GM12878 (cell line): Measurements from ENCODE around the gene RECQL5. TPM values are rescaled to one million over a fixed set of nuclear protein-coding genes. Genes with fewer than 3 reads are reported as not detected.

Experiments
- ATAC-seq: fragments of 200-7000 bp; cut with Tn5 transposase; 3 replicates; pipeline ENCODE4 v1.9.1; 2020; ENCODE audit warnings: mild to moderate bottlenecking, moderate library complexity
- BruUV-seq: library from RNA; stranded (reverse); fragments of 400-500 nt; replicated peaks from 2 replicates; lab custom pipeline; 2021; lab: Mats Ljungman, UMichigan
- CTCF ChIA-PET: fragments of 300-600 bp; sonication (Branson Sonifier 250); formaldehyde crosslinking; extraction: SDS; loops from one replicate; lab custom pipeline; 2021; ENCODE audit warnings: inconsistent platforms; lab: Yijun Ruan, JAX
- POLR2A ChIA-PET: fragments of 350-600 bp; formaldehyde crosslinking; extraction: SDS; loops from one replicate; lab custom pipeline; 2021; ENCODE audit warnings: inconsistent platforms; lab: Charles Lee
- RAD21 ChIA-PET: fragments of 300-600 bp; sonication (Branson Sonifier 250); formaldehyde crosslinking; loops from one replicate; lab custom pipeline; 2023; ENCODE audit warnings: antibody characterized with exemption; ENCODE audit not compliant: unreplicated experiment; lab: Charles Lee
- SMC1A ChIA-PET: fragments of 300-600 bp; sonication (Branson Sonifier 250); formaldehyde crosslinking; loops from one replicate; lab custom pipeline; 2023; ENCODE audit not compliant: unreplicated experiment, uncharacterized antibody; lab: Charles Lee
- DNase-seq: peaks from one replicate; pipeline ENCODE4 v3.0.0-alpha.2; 2011; ENCODE audit warnings: low read depth, low spot score
- FAIRE-seq: peaks from 3 replicates; lab custom pipeline; 2011; peaks lifted over from hg19 to GRCh38; lab: Jason Lieb, UNC
- H2AFZ ChIP-seq: 2 replicates; pipeline ENCODE4 v1.6.0; 2011; ENCODE audit warnings: low read depth, low read length, control low read depth; ENCODE audit not compliant: control insufficient read depth
- H3K27ac ChIP-seq: 2 replicates; pipeline ENCODE4 v1.5.1; 2011; ENCODE audit warnings: control low read depth; ENCODE audit not compliant: control insufficient read depth, insufficient read depth
- H3K27me3 ChIP-seq, 2 experiments: replicated peaks in 1 of 2; 2 replicates each; pipeline versions ENCODE4 v1.6.0 to v1.6.1; 2011; ENCODE audit warnings: low read length in 1 of 2; ENCODE audit not compliant: control insufficient read depth in 2 of 2, insufficient read depth in 2 of 2
- H3K36me3 ChIP-seq, 2 experiments: 2 replicates each; pipeline ENCODE4 v1.5.1; 2011; ENCODE audit warnings: low read length in 1 of 2; ENCODE audit not compliant: control insufficient read depth in 2 of 2, insufficient read depth in 2 of 2
- H3K4me1 ChIP-seq: 2 replicates; pipeline ENCODE4 v1.6.1; 2011; ENCODE audit warnings: mild to moderate bottlenecking, low read length, moderate library complexity, mixed read lengths; ENCODE audit not compliant: control insufficient read depth, insufficient read depth
- H3K4me2 ChIP-seq: 2 replicates; pipeline ENCODE4 v1.6.0; 2011; ENCODE audit warnings: control low read depth; ENCODE audit not compliant: control insufficient read depth, insufficient read depth
- H3K4me3 ChIP-seq: fragments of 200-600 bp; sonication (generic); 2 replicates; pipeline ENCODE4 v1.5.1; 2016
- H3K79me2 ChIP-seq: 2 replicates; pipeline ENCODE4 v1.6.0; 2011; ENCODE audit warnings: low read length; ENCODE audit not compliant: control insufficient read depth, insufficient read depth
- H3K9ac ChIP-seq: 2 replicates; pipeline ENCODE4 v1.8.0; 2011; ENCODE audit warnings: low read length, control low read depth, mixed read lengths; ENCODE audit not compliant: control insufficient read depth, insufficient read depth
- H3K9me3 ChIP-seq: replicated peaks from 3 replicates; pipeline ENCODE4 v1.5.1; 2011; ENCODE audit warnings: mild to moderate bottlenecking, low read length; ENCODE audit not compliant: control insufficient read depth, insufficient read depth
- H4K20me1 ChIP-seq: 2 replicates; pipeline ENCODE4 v1.6.0; 2011; ENCODE audit not compliant: control insufficient read depth, insufficient read depth
- HDAC2 ChIP-seq: fragments of 200-600 bp; sonication (generic); IDR thresholded peaks from 2 replicates; pipeline ENCODE4 v1.6.1; 2017
- SMAD1 ChIP-seq: fragments of 450-650 bp; IDR thresholded peaks from 2 replicates; pipeline ENCODE4 v1.6.1; 2018; ENCODE audit warnings: mild to moderate bottlenecking, low read depth; ENCODE audit not compliant: partially characterized antibody
- SMARCA5 ChIP-seq: fragments of 450-650 bp; IDR thresholded peaks from 2 replicates; pipeline ENCODE4 v1.6.1; 2017; ENCODE audit warnings: mild to moderate bottlenecking
- SMC3 ChIP-seq: IDR thresholded peaks from 2 replicates; pipeline ENCODE4 v1.6.1; 2011; ENCODE audit warnings: low read length, improper control_type of control experiment, borderline replicate concordance
- TCF12 ChIP-seq: IDR thresholded peaks from 2 replicates; pipeline ENCODE4 v1.6.1; 2011; ENCODE audit warnings: low read depth, mild to moderate bottlenecking, low read length
- TCF3 ChIP-seq: IDR thresholded peaks from 2 replicates; pipeline ENCODE4 v1.6.1; 2012; ENCODE audit warnings: low read depth, mild to moderate bottlenecking, low read length, borderline replicate concordance; ENCODE audit not compliant: insufficient read depth
- YY1 ChIP-seq: IDR thresholded peaks from 2 replicates; pipeline ENCODE4 v1.6.1; 2011; ENCODE audit warnings: low read depth, mild to moderate bottlenecking, low read length
- ZBTB11 ChIP-seq: fragments of 450-650 bp; formaldehyde crosslinking; IDR thresholded peaks from 2 replicates; pipeline ENCODE4 v1.5.0; 2022; ENCODE audit warnings: mild to moderate bottlenecking, missing genetic modification characterization
- WGBS: methylation state at CpG from one replicate; pipeline ENCODE4 v1.1.6; 2016; ENCODE audit warnings: low lambda C conversion rate; ENCODE audit not compliant: insufficient replicate concordance, insufficient coverage; ENCODE audit errors: missing lambda C conversion rate; 5-methylcytosine and 5-hydroxymethylcytosine counted together
- in situ Hi-C: fragments of 300-500 bp; cut with MboI; formaldehyde crosslinking; loops from 9 replicates; pipeline ENCODE4 v1.14.3; 2018; ENCODE audit warnings: mixed read lengths
- intact Hi-C: fragments of 100-400 bp; cut with micrococcal nuclease; formaldehyde crosslinking; loops from one replicate; pipeline ENCODE4 v1.14.2; 2022; ENCODE audit not compliant: unreplicated experiment
- polyA plus RNA-seq, 11 experiments: library from polyadenylated mRNA; depleted of rRNA in 4 of 11; unstranded in 6 of 11; stranded (reverse) in 5 of 11; fragments of >200 nt; fragmentation: Nextera tagmentation in 4 of 11; fragmentation: Illumina TruSeq in 1 of 11; extraction: Ambion mirVana in 4 of 11; extraction: Trizol in 1 of 11; gene quantifications; 1 replicate in 1 of 11; 2 replicates in 10 of 11; pipeline versions ENCODE4 v1.2.1 to v1.2.3, GENCODE V29; 2011 to 2016; ENCODE audit warnings: inconsistent platforms in 2 of 11, missing spikeins in 2 of 11, low read depth in 1 of 11
- total RNA-seq, 4 experiments: library from RNA; depleted of rRNA in 3 of 4; stranded (reverse); fragments of >200 nt in 3 of 4; fragmentation: Illumina TruSeq in 1 of 4; extraction: Trizol in 1 of 4; gene quantifications; 2 replicates each; pipeline versions ENCODE4 v1.2.1 to v1.2.3, GENCODE V29; 2013 to 2021
- TF ChIP-seq, protein P1 (sequence below): fragments of 450-650 bp; IDR thresholded peaks from 2 replicates; pipeline ENCODE4 v1.6.1; 2018; ENCODE audit warnings: borderline replicate concordance, mild to moderate bottlenecking; ENCODE audit not compliant: partially characterized antibody

The RECQL5 gene
- total and polyA plus RNA-seq, 10 of the 15 experiments (the other 5 are each of a cell fraction or from before 2014, with no cell fraction given) = 3.6 to 30.6 (median 20.1) TPM

GRCh38 chr17:75679706-75680211 is 12.8 kb upstream of the RECQL5 start (continued):
- TF ChIP-seq, protein P1, sequence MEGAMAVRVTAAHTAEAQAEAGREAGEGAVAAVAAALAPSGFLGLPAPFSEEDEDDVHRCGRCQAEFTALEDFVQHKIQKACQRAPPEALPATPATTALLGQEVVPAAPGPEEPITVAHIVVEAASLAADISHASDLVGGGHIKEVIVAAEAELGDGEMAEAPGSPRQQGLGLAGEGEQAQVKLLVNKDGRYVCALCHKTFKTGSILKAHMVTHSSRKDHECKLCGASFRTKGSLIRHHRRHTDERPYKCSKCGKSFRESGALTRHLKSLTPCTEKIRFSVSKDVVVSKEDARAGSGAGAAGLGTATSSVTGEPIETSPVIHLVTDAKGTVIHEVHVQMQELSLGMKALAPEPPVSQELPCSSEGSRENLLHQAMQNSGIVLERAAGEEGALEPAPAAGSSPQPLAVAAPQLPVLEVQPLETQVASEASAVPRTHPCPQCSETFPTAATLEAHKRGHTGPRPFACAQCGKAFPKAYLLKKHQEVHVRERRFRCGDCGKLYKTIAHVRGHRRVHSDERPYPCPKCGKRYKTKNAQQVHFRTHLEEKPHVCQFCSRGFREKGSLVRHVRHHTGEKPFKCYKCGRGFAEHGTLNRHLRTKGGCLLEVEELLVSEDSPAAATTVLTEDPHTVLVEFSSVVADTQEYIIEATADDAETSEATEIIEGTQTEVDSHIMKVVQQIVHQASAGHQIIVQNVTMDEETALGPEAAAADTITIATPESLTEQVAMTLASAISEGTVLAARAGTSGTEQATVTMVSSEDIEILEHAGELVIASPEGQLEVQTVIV = no peak
- TF ChIP-seq HDAC2 = no peak
- no peak for TF ChIP-seq SMC3
- TF ChIP-seq SMARCA5 = no peak
- TF ChIP-seq TCF12 = no peak
- TF ChIP-seq, all 136 proteins: peak for 0

DNA sequence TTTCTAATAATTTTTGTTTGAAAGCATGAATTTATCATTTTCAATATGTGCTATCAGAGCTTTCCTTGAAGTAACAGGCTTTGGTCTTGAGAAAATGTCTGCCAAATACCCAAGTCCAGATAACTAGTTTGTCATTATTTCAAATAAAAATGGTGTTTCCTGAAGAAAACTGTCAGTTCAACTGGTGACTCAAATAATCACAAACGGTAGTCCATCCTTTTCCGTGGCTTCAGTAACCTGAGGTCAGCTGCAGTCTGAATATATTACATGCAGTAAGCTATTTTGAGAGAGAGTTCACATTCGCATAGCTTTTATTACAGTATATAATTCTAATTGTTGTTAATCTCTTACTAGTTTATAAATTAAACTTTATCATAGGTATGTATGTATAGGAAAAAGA is 9.5 kb upstream of the RECQL5 start:
- Histone ChIP-seq H3K27ac (no peak overlapping the region), H3K27me3 (no peaks in the 10 kb centered on the region), H3K4me2 (no peak overlapping the region), H3K4me3 (no peak overlapping the region), H2AFZ (no peak overlapping the region)
- ChIA-PET RAD21 (interaction anchor here (7.6 kb wide), 1 partner anchor 72 kb away, joined by 79 read pairs; no protein-coding TSS in a partner anchor), SMC1A (interaction anchor here (0.9 to 6.6 kb wide), 6 partner anchors 9 to 77 kb away, joined by 3 to 72 read pairs (median 6); partner anchors contain the start of genes RECQL5, SAP30BP and SMIM5)
- ATAC-seq = no peak
- no peak for TF ChIP-seq YY1
- TF ChIP-seq ZBTB11 (CRISPR knock-in tag) = no peak
- TF ChIP-seq SMAD1 = no peak
- no peak for TF ChIP-seq TCF3
- TF ChIP-seq, all 136 proteins: peak for 0
- POLR2A ChIA-PET = interaction anchor here (1.0 kb wide), 1 partner anchor 11 kb away, joined by 4 read pairs; no protein-coding TSS in a partner anchor
- Histone ChIP-seq H3K4me1 (no peaks in the 10 kb centered on the region), H4K20me1 (no peaks in the 10 kb centered on the region), H3K9me3 (no peaks in the 10 kb centered on the region), H3K9ac (no peak overlapping the region), H3K36me3 (peaks cover 10 to 22% of the 10 kb centered on the region in 2 experiments), H3K79me2 (peaks cover 7% of the 10 kb centered on the region)
- CTCF ChIA-PET = interaction anchor here (1.0 to 7.9 kb wide), 8 partner anchors 9 to 75 kb away, joined by 3 to 197 read pairs (median 9); partner anchors contain the start of genes RECQL5, SAP30BP and SMIM5
- no peak for FAIRE-seq
- DNase-seq = no peak
- intact Hi-C loops = no loop called here
- BruUV-seq = no TSS peak
- 31% methylated on average over 3 of the region's 3 CpGs for WGBS
- in situ Hi-C loops = no loop called here
